IMR-90 (cell line): ENCODE results near the gene PRTG. TPM values are rescaled to one million over a fixed set of nuclear protein-coding genes. Genes with fewer than 3 reads are reported as not detected.
"Not testable (repeated sequence)": the region's sequence is repeated elsewhere in the genome, so short reads cannot be mapped to it uniquely, and the experiment has no call there.

Experiments used
- ATAC-seq: fragments of 200-7000 bp; cut with Tn5 transposase; 2 replicates; pipeline ENCODE4 v1.9.1; 2020; ENCODE audit warnings: low read depth, mild to moderate bottlenecking, moderate library complexity
- BruUV-seq: library from RNA; stranded (reverse); fragments of 400-500 nt; replicated peaks from 2 replicates; lab custom pipeline; 2021; lab: Mats Ljungman, UMichigan
- CTCF ChIA-PET: fragments of 300-600 bp; formaldehyde crosslinking; extraction: SDS; loops from one replicate; lab custom pipeline; 2021; ENCODE audit warnings: antibody characterized with exemption; lab: Yijun Ruan, JAX
- POLR2A ChIA-PET: fragments of 300-600 bp; sonication (Branson Sonifier 250); formaldehyde crosslinking; loops from one replicate; lab custom pipeline; 2022; ENCODE audit warnings: antibody characterized with exemption; ENCODE audit not compliant: unreplicated experiment; lab: Charles Lee
- DNase-seq: peaks from one replicate; pipeline ENCODE4 v3.0.0; 2013
- H2AFZ ChIP-seq: replicated peaks from 2 replicates; pipeline ENCODE3; 2013; ENCODE audit warnings: low read length, mild to moderate bottlenecking; ENCODE audit not compliant: poor library complexity
- H2AK5ac ChIP-seq: 2 replicates; pipeline ENCODE4 v1.6.1; 2013; ENCODE audit warnings: low read depth, low read length, inconsistent platforms
- H2AK9ac ChIP-seq: replicated peaks from 2 replicates; pipeline ENCODE3; 2013; ENCODE audit warnings: mild to moderate bottlenecking, low read depth, low read length, moderate library complexity; ENCODE audit not compliant: poor library complexity
- H2BK120ac ChIP-seq: 2 replicates; pipeline ENCODE4 v1.6.1; 2013; ENCODE audit warnings: low read depth, low read length, inconsistent platforms
- H2BK15ac ChIP-seq: 3 replicates; pipeline ENCODE4 v1.6.1; 2013; ENCODE audit warnings: low read depth, low read length, inconsistent platforms
- H2BK20ac ChIP-seq: 2 replicates; pipeline ENCODE4 v1.6.1; 2013; ENCODE audit warnings: low read depth, mild to moderate bottlenecking, inconsistent platforms, low read length, moderate library complexity
- H2BK5ac ChIP-seq: 2 replicates; pipeline ENCODE4 v1.6.1; 2013; ENCODE audit warnings: mild to moderate bottlenecking, low read depth, low read length, inconsistent platforms; ENCODE audit not compliant: poor library complexity, severe bottlenecking
- H3K14ac ChIP-seq: replicated peaks from 2 replicates; pipeline ENCODE4 v1.6.1; 2013; ENCODE audit warnings: low read depth, low read length, inconsistent platforms
- H3K18ac ChIP-seq: 2 replicates; pipeline ENCODE4 v1.6.1; 2013; ENCODE audit warnings: low read depth, low read length, control low read depth
- H3K23ac ChIP-seq: 2 replicates; pipeline ENCODE4 v1.6.1; 2013; ENCODE audit warnings: low read depth, low read length, inconsistent platforms
- H3K27ac ChIP-seq: 2 replicates; pipeline ENCODE4 v1.5.1; 2013; ENCODE audit warnings: mild to moderate bottlenecking, control low read depth, low read length; ENCODE audit not compliant: insufficient read depth
- H3K27me3 ChIP-seq: 2 replicates; pipeline ENCODE4 v1.6.1; 2013; ENCODE audit warnings: low read length; ENCODE audit not compliant: control insufficient read depth, insufficient read depth
- H3K36me3 ChIP-seq: 2 replicates; pipeline ENCODE4 v1.6.1; 2013; ENCODE audit warnings: low read length, mixed read lengths; ENCODE audit not compliant: control insufficient read depth, insufficient read depth
- H3K4ac ChIP-seq: 2 replicates; pipeline ENCODE4 v1.6.1; 2013; ENCODE audit warnings: low read depth, low read length, inconsistent platforms
- H3K4me1 ChIP-seq: 2 replicates; pipeline ENCODE4 v1.6.1; 2013; ENCODE audit warnings: low read length, mixed read lengths; ENCODE audit not compliant: control insufficient read depth, insufficient read depth
- H3K4me2 ChIP-seq: 2 replicates; pipeline ENCODE4 v1.6.1; 2013; ENCODE audit warnings: low read depth, mild to moderate bottlenecking, control low read depth, low read length, moderate library complexity
- H3K4me3 ChIP-seq: 2 replicates; pipeline ENCODE4 v1.5.1; 2013; ENCODE audit warnings: low read depth, mild to moderate bottlenecking, control low read depth, low read length, moderate library complexity; ENCODE audit not compliant: insufficient read depth
- H3K56ac ChIP-seq: 2 replicates; pipeline ENCODE4 v1.6.1; 2013; ENCODE audit warnings: low read length, inconsistent platforms; ENCODE audit not compliant: insufficient read depth; ENCODE audit errors: extremely low read depth
- H3K79me1 ChIP-seq, 2 experiments: 2 replicates each; pipeline ENCODE4 v1.6.1; 2013; ENCODE audit warnings: low read length in 2 of 2, inconsistent platforms in 1 of 2, low read depth in 1 of 2
- H3K9ac ChIP-seq: 2 replicates; pipeline ENCODE4 v1.6.1; 2013; ENCODE audit warnings: low read depth, low read length, control low read depth
- H3K9me1 ChIP-seq: 2 replicates; pipeline ENCODE4 v1.6.1; 2013; ENCODE audit warnings: low read length, inconsistent platforms; ENCODE audit not compliant: insufficient read depth
- H3K9me3 ChIP-seq: 2 replicates; pipeline ENCODE4 v1.6.1; 2013; ENCODE audit warnings: low read length; ENCODE audit not compliant: control insufficient read depth, insufficient read depth
- H4K20me1 ChIP-seq: 2 replicates; pipeline ENCODE4 v1.6.1; 2013; ENCODE audit warnings: low read length, inconsistent platforms; ENCODE audit not compliant: insufficient read depth
- H4K5ac ChIP-seq: 2 replicates; pipeline ENCODE4 v1.6.1; 2013; ENCODE audit warnings: mild to moderate bottlenecking, low read depth, low read length, control low read depth
- H4K8ac ChIP-seq, 2 experiments: 2 replicates each; pipeline ENCODE4 v1.6.1; 2013; ENCODE audit warnings: low read depth in 2 of 2, low read length in 2 of 2, control low read depth in 1 of 2, inconsistent platforms in 1 of 2
- H4K91ac ChIP-seq: 2 replicates; pipeline ENCODE4 v1.6.1; 2013; ENCODE audit warnings: low read depth, low read length, inconsistent platforms; ENCODE audit not compliant: insufficient read depth
- FOS ChIP-seq: fragments of 150-350 bp; IDR thresholded peaks from 2 replicates; pipeline ENCODE4 v1.6.1; 2016; ENCODE audit warnings: low read depth, low read length
- MAFK ChIP-seq: IDR thresholded peaks from 2 replicates; pipeline ENCODE4 v1.6.1; 2012; ENCODE audit warnings: low read depth, low read length, improper control_type of control experiment
- NFE2L2 ChIP-seq: fragments of 150-350 bp; IDR thresholded peaks from 2 replicates; pipeline ENCODE4 v1.6.1; 2016; ENCODE audit warnings: low read depth, mild to moderate bottlenecking, low read length
- POLR2A ChIP-seq: IDR thresholded peaks from 2 replicates; pipeline ENCODE4 v1.6.1; 2012; ENCODE audit warnings: mild to moderate bottlenecking, low read depth, low read length
- WGBS, 2 experiments: methylation state at CpG; one replicate each; pipeline versions ENCODE4 v1.1.5 to v1.1.7; 2013; ENCODE audit warnings: missing lambda C conversion rate in 2 of 2; ENCODE audit not compliant: insufficient read length in 1 of 2; ENCODE audit errors: extremely low coverage in 2 of 2; 5-methylcytosine and 5-hydroxymethylcytosine counted together
- dilution Hi-C: fragments of 300-500 bp; cut with HindIII; formaldehyde crosslinking; loops from one replicate; pipeline ENCODE4 v1.14.3; 2018; ENCODE audit warnings: low sequenced_read_pairs; ENCODE audit not compliant: unreplicated experiment
- in situ Hi-C: fragments of 300-500 bp; cut with MboI; formaldehyde crosslinking; loops from 3 replicates; pipeline ENCODE4 v1.14.3; 2019; ENCODE audit warnings: low sequenced_read_pairs, inconsistent platforms, mixed read lengths
- intact Hi-C: fragments of 100-400 bp; cut with micrococcal nuclease; formaldehyde crosslinking; loops from 2 replicates; pipeline ENCODE4 v1.10.0; 2022
- polyA plus RNA-seq, 3 experiments: library from polyadenylated mRNA; depleted of rRNA; stranded (reverse); fragments of >200 nt; gene quantifications; 2 replicates each; pipeline ENCODE4 v1.2.3, GENCODE V29; 2012; ENCODE audit warnings: low replicate concordance in 1 of 3
- total RNA-seq: library from RNA; depleted of rRNA; stranded (reverse); fragments of >200 nt; gene quantifications from 2 replicates; pipeline ENCODE4 v1.2.3, GENCODE V29; 2012

PRTG gene
- total and polyA plus RNA-seq, 2 of the 4 experiments (the other 2 are of a cell fraction) = 0.99 to 1.4 TPM

DNA sequence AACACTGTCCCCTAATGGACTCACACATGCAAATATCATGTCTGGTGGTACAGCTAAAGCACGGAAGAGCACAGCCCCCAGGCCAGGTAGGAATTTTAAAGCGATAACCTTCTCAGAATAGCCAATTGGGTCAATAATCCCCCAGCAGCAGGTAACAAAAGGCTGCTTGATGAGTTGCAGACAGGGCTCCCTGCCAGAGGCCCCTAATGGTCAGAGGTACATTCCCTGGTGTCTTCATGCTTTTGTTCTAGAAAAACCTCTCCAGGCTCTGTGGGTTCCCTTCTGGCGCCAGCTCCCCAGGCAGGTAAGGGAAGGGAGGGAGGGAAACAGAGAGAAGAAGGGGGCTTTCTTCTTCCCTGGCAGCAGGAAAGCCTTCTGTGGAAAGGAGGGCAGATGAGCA, 43.4 kb upstream of the PRTG start:
- Histone ChIP-seq H3K9me1 (no peaks in the 10 kb centered on the region), H2AK9ac (no peak overlapping the region), H2BK5ac (no peak overlapping the region), H3K23ac (no peak overlapping the region), H4K8ac (no peak overlapping the region), H2BK20ac (no peak overlapping the region), H3K4me1 (no peaks in the 10 kb centered on the region; the same call in 1 of the 2 replicates), H4K5ac (no peak overlapping the region), H3K9me3 (no peaks in the 10 kb centered on the region), H3K79me1 (no peaks in the 10 kb centered on the region), H3K4me2 (no peak overlapping the region), H2BK15ac (no peak overlapping the region), H2AK5ac (no peak overlapping the region), H3K27me3 (peaks cover 4% of the 10 kb centered on the region), H2AFZ (no peak overlapping the region), H3K27ac (no peak overlapping the region), H3K18ac (no peak overlapping the region), H4K20me1 (no peaks in the 10 kb centered on the region), H3K9ac (no peak overlapping the region), H3K4me3 (no peak overlapping the region), H4K91ac (no peak overlapping the region), H3K4ac (no peak overlapping the region), H3K36me3 (no peaks in the 10 kb centered on the region), H2BK120ac (no peak overlapping the region), H3K14ac (no peak overlapping the region), H3K56ac (no peak overlapping the region)
- DNase-seq (no peak), ATAC-seq (no peak)
- BruUV-seq = no TSS peak
- TF ChIP-seq MAFK (no peak), FOS (no peak), NFE2L2 (no peak), POLR2A (no peak)
- intact Hi-C loops = no loop called here
- in situ Hi-C loops = loop anchor here (25.0 kb wide), 1 partner anchor 124 kb away; no protein-coding TSS in a partner anchor
- ChIA-PET CTCF (interaction anchor here (2.2 kb wide), 1 partner anchor 12 kb away, joined by 6 read pairs; no protein-coding TSS in a partner anchor), POLR2A (no interaction called here)
- no CpG with 5 or more reads among the region's 3 CpGs for WGBS, 2 experiments
- dilution Hi-C loops = no loop called here

DNA sequence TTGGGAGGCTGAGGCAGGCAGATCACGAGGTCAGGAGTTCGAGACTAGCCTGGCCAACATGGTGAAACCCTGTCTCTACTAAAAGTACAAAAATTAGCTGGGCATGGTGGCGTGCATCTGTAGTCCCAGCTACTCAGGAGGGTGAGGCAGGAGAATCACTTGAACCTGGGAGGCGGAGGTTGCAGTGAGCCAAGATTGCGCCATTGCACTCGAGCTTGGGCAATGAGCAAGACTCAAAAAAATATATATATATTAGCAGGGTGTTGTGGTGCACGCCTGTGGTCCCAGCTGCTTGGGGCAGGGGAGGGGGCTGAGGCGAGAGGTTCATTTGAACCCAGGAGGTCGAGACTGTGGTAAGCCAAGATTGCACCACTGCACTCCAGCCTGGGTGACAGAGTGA, 42.6 kb upstream of the PRTG start:
- H2BK15ac ChIP-seq, POLR2A ChIA-PET, H3K9ac ChIP-seq, H3K27me3 ChIP-seq, intact Hi-C loops, DNase-seq, ATAC-seq, H3K4ac ChIP-seq, H3K36me3 ChIP-seq, H2AK9ac ChIP-seq, H3K4me3 ChIP-seq, H3K4me2 ChIP-seq, H2AFZ ChIP-seq, H2BK120ac ChIP-seq, H4K5ac ChIP-seq, H2BK20ac ChIP-seq, H4K91ac ChIP-seq, H3K4me1 ChIP-seq, H3K18ac ChIP-seq, H3K9me1 ChIP-seq, H2BK5ac ChIP-seq, H3K27ac ChIP-seq, H4K20me1 ChIP-seq, H3K23ac ChIP-seq, H3K9me3 ChIP-seq, dilution Hi-C loops, H4K8ac ChIP-seq, H3K56ac ChIP-seq, H2AK5ac ChIP-seq, BruUV-seq, H3K79me1 ChIP-seq, H3K14ac ChIP-seq: not testable (repeated sequence)
- CTCF ChIA-PET = interaction anchor here (2.2 kb wide), 1 partner anchor 11 kb away, joined by 6 read pairs; no protein-coding TSS in a partner anchor
- in situ Hi-C loops = loop anchor here (25.0 kb wide), 1 partner anchor 123 kb away; no protein-coding TSS in a partner anchor
- WGBS, 2 experiments = 50% methylated on average over 1 of the region's 9 CpGs; no CpG with 5 or more reads in 1 of the 2 experiments
